NT2/D1 (cell line): ENCODE results near the gene KLHL6.

Source experiments
- DNase-seq: peaks from one replicate; pipeline ENCODE4 v3.0.0-alpha.2; 2011; ENCODE audit warnings: low read depth, low spot score
- H3K27me3 ChIP-seq: 2 replicates; pipeline ENCODE4 v1.6.0; 2011; ENCODE audit warnings: mild to moderate bottlenecking; ENCODE audit not compliant: insufficient read length, insufficient read depth
- H3K36me3 ChIP-seq: 2 replicates; pipeline ENCODE4 v1.6.1; 2011; ENCODE audit warnings: mild to moderate bottlenecking, low read length, mixed read lengths; ENCODE audit not compliant: insufficient read depth, insufficient read length
- H3K4me1 ChIP-seq: 2 replicates; pipeline ENCODE4 v1.5.1; 2011; ENCODE audit not compliant: insufficient read depth, insufficient read length
- H3K4me3 ChIP-seq: 2 replicates; pipeline ENCODE4 v1.5.1; 2011; ENCODE audit warnings: low read depth; ENCODE audit not compliant: insufficient read length
- H3K9ac ChIP-seq: 2 replicates; pipeline ENCODE4 v1.6.0; 2011; ENCODE audit warnings: low read depth; ENCODE audit not compliant: insufficient read length
- H3K9me3 ChIP-seq: 2 replicates; pipeline ENCODE4 v1.5.1; 2011; ENCODE audit warnings: mild to moderate bottlenecking, low read length; ENCODE audit not compliant: insufficient read depth
- SUZ12 ChIP-seq: IDR thresholded peaks from 2 replicates; pipeline ENCODE4 v1.6.1; 2011; ENCODE audit not compliant: insufficient read length, insufficient read depth; ENCODE audit errors: extremely low read depth
- YY1 ChIP-seq: IDR thresholded peaks from 2 replicates; pipeline ENCODE4 v1.6.1; 2011; ENCODE audit not compliant: insufficient read length, insufficient read depth
- ZNF274 ChIP-seq: IDR thresholded peaks from 2 replicates; pipeline ENCODE4 v1.6.1; 2011; ENCODE audit warnings: mild to moderate bottlenecking, low read depth, low read length

KLHL6 gene, protein sequence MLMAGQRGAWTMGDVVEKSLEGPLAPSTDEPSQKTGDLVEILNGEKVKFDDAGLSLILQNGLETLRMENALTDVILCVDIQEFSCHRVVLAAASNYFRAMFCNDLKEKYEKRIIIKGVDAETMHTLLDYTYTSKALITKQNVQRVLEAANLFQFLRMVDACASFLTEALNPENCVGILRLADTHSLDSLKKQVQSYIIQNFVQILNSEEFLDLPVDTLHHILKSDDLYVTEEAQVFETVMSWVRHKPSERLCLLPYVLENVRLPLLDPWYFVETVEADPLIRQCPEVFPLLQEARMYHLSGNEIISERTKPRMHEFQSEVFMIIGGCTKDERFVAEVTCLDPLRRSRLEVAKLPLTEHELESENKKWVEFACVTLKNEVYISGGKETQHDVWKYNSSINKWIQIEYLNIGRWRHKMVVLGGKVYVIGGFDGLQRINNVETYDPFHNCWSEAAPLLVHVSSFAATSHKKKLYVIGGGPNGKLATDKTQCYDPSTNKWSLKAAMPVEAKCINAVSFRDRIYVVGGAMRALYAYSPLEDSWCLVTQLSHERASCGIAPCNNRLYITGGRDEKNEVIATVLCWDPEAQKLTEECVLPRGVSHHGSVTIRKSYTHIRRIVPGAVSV

DNA sequence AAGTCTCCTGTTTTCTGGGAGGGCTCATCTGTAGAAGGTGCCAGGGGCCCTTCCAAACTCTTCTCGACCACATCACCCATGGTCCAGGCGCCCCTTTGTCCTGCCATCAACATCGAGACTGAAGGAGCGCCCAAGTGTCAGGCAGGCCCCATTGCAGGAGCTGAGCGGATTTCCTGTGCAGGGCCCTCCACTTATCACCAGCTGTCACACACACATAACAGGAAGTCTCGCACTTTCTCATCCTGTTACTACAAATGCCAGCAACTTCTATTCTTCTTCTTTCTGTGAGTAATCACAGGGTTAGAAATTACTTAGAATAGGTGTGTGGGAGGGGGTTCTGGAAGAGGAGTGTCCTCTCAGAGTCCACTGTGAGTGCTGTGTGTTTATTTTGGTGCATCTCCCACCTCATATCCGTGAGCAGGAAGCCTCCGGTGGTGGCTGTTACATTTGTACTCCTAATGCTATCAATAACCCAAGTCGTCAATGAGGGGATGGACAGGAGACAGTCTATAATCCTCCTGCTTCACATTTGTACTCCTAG lies at the start of gene KLHL6:
Gene KLHL6 (minus strand): TSS at position 166 of the 541 bp plus-strand sequence. CDS start 53 bp downstream, at position 113.
- Histone ChIP-seq H3K36me3 (no peaks in the 10 kb centered on the region), H3K9me3 (no peaks in the 10 kb centered on the region), H3K27me3 (no peaks in the 10 kb centered on the region), H3K4me3 (no peak within 1 kb of the TSS), H3K4me1 (no peaks in the 10 kb centered on the region), H3K9ac (no peak within 1 kb of the TSS)
- DNase-seq: no peak
- TF ChIP-seq ZNF274: no peak
- TF ChIP-seq SUZ12: no peak
- TF ChIP-seq YY1: no peak

DNA sequence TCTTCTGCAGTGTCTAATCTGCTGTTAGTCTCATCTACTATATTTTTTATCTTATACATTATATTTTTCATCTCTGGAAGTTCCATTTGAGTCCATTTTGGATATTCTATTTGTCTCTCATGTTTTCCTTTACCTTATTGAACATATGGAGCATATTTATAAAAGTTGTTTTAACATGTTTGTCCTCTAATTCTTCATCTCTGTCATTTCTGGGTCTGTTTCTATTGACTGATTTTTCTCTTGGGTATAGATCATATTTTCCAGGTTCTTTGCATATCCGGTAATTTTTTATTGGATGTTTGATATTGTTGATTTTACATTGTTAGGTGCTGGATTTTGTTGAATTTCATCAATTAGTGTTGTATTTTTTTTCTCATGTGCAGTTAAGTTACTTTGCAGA lies 42.5 kb upstream of the KLHL6 start:
- Histone ChIP-seq H3K27me3 (no peaks in the 10 kb centered on the region), H3K9me3 (peaks cover 15% of the 10 kb centered on the region), H3K9ac (no peak overlapping the region), H3K4me1 (no peaks in the 10 kb centered on the region), H3K4me3 (no peak overlapping the region), H3K36me3 (no peaks in the 10 kb centered on the region)
- TF ChIP-seq ZNF274: no peak
- TF ChIP-seq SUZ12: no peak
- TF ChIP-seq YY1: no peak
- no peak for DNase-seq

DNA sequence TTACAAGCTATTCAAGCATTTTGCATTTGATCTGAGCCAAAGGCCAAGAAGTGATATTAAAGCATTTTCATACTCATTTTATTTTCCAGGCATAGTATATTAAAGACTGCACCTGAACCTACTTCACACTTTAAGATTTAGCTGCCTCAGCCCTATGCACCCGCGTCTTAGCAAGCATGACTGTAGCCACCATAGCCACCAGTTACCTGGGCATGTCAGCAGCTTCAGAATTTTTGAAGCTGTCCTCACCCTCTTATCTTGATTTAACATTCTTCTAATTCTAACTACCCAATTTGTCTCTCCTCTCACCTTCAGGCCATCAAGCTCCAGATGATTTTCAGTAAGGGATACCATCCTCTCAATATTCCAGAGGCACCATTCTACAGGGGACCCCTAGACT lies 39.1 kb upstream of the KLHL6 start:
- H3K9ac ChIP-seq: no peak overlapping the region
- no peaks in the 10 kb centered on the region for H3K36me3 ChIP-seq
- no peaks in the 10 kb centered on the region for H3K4me1 ChIP-seq
- H3K27me3 ChIP-seq: no peaks in the 10 kb centered on the region
- H3K9me3 ChIP-seq: peaks cover 15% of the 10 kb centered on the region
- H3K4me3 ChIP-seq: no peak overlapping the region
- TF ChIP-seq SUZ12 (no peak), ZNF274 (no peak), YY1 (no peak)
- DNase-seq: no peak

DNA sequence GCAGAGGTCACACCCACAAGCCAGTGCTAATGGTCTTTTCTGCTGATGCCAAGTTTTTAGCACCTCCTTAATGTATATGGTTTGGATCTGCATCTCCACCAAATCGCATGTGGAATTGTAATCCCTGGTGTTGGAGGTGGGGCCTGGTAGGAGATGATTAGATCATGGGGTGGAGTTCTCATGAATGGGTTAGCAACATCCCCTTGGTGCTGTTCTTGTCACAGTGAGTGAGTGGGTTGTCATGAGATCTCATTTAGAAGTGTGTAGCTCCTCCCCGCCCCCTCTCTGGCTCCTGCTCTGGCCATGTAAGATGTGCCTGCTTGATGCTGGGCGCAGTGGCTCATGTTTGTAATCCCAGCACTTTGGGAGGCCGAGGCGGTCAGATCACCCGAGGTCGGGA lies 37.3 kb upstream of the KLHL6 start:
- DNase-seq: no peak
- TF ChIP-seq ZNF274 (no peak), SUZ12 (no peak), YY1 (no peak)
- Histone ChIP-seq H3K27me3 (no peaks in the 10 kb centered on the region), H3K4me1 (no peaks in the 10 kb centered on the region), H3K9me3 (peaks cover 6% of the 10 kb centered on the region), H3K36me3 (no peaks in the 10 kb centered on the region), H3K4me3 (no peak overlapping the region), H3K9ac (no peak overlapping the region)

DNA sequence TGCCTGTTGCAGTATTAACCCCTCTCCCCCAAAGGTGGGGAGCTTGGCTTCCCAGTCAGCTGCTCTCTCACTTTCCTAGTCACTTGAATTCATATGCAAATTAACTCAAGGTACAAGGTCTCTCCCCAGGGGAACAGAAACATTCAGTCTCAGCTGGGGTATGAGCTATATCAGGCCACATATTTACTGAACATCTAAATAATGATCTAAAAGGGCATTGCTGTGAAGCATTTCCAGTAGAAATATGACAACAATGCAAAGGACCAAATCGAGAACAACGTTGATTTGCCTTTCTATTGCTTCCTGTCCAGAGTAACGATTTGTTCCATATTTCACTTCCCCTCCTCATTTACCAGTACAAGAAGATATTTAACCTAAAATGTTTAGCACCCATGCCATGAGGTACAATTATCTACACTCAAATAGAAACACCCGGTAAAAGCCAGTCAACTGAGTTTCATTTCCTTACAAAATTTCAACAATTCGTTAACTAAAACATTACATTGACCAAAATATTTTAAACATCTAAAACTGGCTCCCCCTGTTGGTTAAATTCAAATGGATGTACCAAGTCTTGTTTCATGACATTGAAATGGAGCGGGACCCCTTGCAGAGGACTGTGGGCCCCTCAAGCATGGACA lies 36.5 kb upstream of the KLHL6 start:
- Histone ChIP-seq H3K9ac (no peak overlapping the region), H3K36me3 (no peaks in the 10 kb centered on the region), H3K27me3 (no peaks in the 10 kb centered on the region), H3K4me1 (no peaks in the 10 kb centered on the region), H3K9me3 (no peaks in the 10 kb centered on the region), H3K4me3 (no peak overlapping the region)
- TF ChIP-seq ZNF274 (no peak), SUZ12 (no peak), YY1 (no peak)
- no peak for DNase-seq

DNA sequence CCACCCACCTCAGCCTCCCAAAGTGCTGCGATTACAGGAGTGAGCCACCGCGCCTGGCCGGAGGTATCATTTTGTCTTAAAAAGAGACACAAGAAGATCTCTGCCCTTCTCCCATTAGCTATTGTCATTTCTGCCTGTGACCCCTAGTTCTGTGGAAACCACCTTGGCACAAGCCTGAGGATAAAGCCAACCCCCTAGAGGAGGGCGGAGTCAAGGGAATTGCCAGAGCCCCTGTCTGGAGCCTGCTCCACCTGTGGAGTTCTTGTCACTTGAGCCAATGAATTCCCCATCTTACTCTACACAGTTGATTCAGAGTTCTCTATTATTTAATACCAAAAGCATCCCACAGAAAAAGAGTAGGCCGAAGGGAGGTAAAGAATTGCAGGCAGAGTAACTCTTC lies 34.9 kb upstream of the KLHL6 start:
- no peak for DNase-seq
- no peak for TF ChIP-seq ZNF274
- no peak for TF ChIP-seq SUZ12
- TF ChIP-seq YY1: no peak

DNA sequence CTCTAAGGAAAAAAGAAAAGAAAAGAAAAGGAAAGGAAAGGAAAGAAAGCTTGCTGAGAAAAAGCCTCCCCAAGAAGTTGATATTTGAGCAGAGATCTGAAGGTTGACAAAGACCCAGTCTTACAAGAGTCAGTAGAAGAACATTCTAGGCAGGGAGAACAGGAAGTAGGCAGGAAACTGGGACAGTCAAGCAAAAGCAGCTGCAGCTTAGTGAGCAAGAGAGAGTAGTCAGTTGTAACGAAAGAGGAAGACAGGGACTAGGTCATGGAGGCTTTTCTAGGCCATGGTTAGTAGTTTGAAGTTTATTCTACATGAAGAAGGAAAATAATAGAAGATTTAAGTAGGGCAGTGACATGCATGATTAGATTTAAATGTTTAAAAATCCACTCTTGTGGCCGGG lies 31.8 kb upstream of the KLHL6 start:
- Histone ChIP-seq H3K27me3 (no peaks in the 10 kb centered on the region), H3K4me3 (no peak overlapping the region), H3K9ac (no peak overlapping the region), H3K4me1 (peaks cover 13% of the 10 kb centered on the region), H3K36me3 (no peaks in the 10 kb centered on the region), H3K9me3 (no peaks in the 10 kb centered on the region)
- DNase-seq: no peak
- no peak for TF ChIP-seq YY1
- TF ChIP-seq ZNF274: no peak
- no peak for TF ChIP-seq SUZ12

More for the DNA sequence above, 34.9 kb upstream of the KLHL6 start:
- Histone ChIP-seq H3K36me3 (no peaks in the 10 kb centered on the region), H3K4me1 (no peaks in the 10 kb centered on the region), H3K9me3 (no peaks in the 10 kb centered on the region), H3K9ac (no peak overlapping the region), H3K4me3 (no peak overlapping the region), H3K27me3 (no peaks in the 10 kb centered on the region)
